Measurements from ENCODE around the gene FZD10. TPM values are rescaled to one million over a fixed set of nuclear protein-coding genes. Genes with fewer than 3 reads are reported as not detected.

Gene FZD10
- total RNA-seq, 2 donors from 2014 or later: not detected

GRCh38 chr12:130137040-130138018, 24.9 kb upstream of the FZD10 start:
- H3K36me3 Mint-ChIP-seq (ENCODE audit: low read depth): no peaks in the 10 kb centered on the region
- no peaks in the 10 kb centered on the region for H3K4me1 Mint-ChIP-seq
- no peak overlapping the region for H3K4me3 Mint-ChIP-seq
- no peak overlapping the region for H3K27ac Mint-ChIP-seq
- H3K27me3 Mint-ChIP-seq: peaks cover 3% of the 10 kb centered on the region
- ATAC-seq (no peak), DNase-seq (no peak)
- no peaks in the 10 kb centered on the region for H3K9me3 ChIP-seq (ENCODE audit: control insufficient read depth, low read length, poor library complexity, severe bottlenecking)

DNA sequence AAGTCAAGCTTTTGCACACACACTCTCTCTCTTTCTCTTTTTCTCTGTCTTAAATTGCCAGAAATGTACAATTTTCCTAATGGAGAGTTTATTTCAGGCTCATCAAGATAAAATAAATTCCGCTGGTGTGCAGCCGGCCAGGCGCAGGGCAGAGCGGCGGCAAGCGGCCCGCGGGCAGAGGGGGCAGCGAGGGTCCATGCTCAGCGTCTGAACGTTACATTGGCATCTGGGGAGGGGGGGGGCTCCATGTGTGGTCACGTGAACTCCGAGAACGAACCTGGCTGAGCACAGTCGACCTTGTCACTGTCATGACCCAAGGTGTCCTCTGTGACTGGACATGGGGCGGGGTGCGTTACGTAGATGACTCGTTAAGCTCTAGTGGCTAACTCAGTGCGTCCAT, 23.8 kb upstream of the FZD10 start:
- ATAC-seq: no peak
- H3K4me1 Mint-ChIP-seq: no peaks in the 10 kb centered on the region
- no peaks in the 10 kb centered on the region for H3K9me3 ChIP-seq (ENCODE audit: control insufficient read depth, low read length, poor library complexity, severe bottlenecking)
- no peaks in the 10 kb centered on the region for H3K36me3 Mint-ChIP-seq (ENCODE audit: low read depth)
- peaks cover 11% of the 10 kb centered on the region for H3K27me3 Mint-ChIP-seq
- DNase-seq: no peak
- no peak overlapping the region for H3K27ac Mint-ChIP-seq
- no peak overlapping the region for H3K4me3 Mint-ChIP-seq

DNA sequence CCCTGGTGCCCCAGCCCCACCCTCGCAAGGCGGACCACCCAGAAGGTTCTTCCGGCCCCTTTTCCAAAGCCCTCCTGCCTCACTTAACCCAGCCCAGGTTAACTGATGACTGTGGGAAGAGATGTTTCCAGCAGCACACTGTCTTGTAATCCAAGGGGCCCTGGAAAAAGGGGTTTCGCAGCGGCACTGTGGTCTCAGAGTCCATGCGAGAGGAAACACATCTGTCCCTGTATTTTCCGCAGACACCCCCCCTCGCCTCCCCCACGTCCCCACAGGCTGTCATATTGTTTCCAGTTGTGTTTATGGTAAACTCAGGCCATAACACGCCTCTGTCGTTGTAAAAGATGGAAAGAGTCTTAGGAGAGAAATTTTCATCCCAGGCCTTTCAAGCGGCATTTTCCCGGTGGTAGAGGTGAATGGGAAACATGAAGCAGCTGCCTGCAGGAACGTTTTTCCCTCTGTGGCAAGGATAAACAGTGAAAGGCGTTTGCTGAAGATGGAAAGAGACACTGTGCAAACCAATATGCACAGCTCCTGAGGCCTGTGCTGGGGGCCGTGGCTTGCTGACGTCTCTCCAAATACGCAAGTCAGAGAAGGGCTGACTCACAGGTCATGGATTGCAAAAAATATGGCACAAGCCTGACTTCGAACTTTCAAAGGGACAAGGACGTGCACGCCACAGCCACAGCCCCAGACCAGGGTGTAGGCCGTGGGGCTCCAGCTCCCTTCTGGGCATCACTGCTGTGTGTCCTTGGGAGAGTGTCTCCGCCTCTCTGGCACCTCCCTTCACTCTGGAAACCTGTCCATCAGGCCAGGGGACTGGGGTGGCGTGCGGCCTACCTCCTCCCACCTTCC, 22.5 kb upstream of the FZD10 start:
- no peak for DNase-seq
- Mint-ChIP-seq H3K27ac (no peak overlapping the region), H3K4me1 (no peaks in the 10 kb centered on the region), H3K27me3 (peaks cover 11% of the 10 kb centered on the region), H3K4me3 (no peak overlapping the region), H3K36me3 (ENCODE audit: low read depth) (no peaks in the 10 kb centered on the region)
- ATAC-seq: no peak
- H3K9me3 ChIP-seq (ENCODE audit: control insufficient read depth, low read length, poor library complexity, severe bottlenecking): no peaks in the 10 kb centered on the region

DNA sequence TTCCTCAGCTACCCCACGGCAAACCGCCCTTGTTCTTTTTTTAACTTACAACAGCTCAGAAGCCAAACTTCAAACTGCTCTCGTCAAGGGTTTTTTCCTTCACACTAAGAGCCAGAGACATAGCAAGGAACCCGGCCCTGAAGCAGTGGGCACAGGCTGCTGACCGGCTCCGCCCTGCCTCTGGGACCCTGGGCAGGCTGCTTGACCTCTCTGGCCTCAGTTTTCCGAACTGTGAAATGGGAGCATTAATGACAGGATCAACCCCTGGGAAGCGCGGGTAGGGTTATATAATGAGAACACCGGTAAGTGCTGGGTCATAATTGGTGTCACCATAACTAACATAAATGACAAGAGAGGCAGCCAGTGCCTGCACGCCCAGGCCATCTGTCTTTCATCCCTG, 21.2 kb upstream of the FZD10 start:
- H3K9me3 ChIP-seq (ENCODE audit: control insufficient read depth, low read length, poor library complexity, severe bottlenecking): no peaks in the 10 kb centered on the region
- Mint-ChIP-seq H3K4me1 (no peaks in the 10 kb centered on the region), H3K27ac (no peak overlapping the region), H3K36me3 (ENCODE audit: low read depth) (no peaks in the 10 kb centered on the region), H3K4me3 (no peak overlapping the region), H3K27me3 (peaks cover 11% of the 10 kb centered on the region)
- ATAC-seq (no peak), DNase-seq (no peak)

DNA sequence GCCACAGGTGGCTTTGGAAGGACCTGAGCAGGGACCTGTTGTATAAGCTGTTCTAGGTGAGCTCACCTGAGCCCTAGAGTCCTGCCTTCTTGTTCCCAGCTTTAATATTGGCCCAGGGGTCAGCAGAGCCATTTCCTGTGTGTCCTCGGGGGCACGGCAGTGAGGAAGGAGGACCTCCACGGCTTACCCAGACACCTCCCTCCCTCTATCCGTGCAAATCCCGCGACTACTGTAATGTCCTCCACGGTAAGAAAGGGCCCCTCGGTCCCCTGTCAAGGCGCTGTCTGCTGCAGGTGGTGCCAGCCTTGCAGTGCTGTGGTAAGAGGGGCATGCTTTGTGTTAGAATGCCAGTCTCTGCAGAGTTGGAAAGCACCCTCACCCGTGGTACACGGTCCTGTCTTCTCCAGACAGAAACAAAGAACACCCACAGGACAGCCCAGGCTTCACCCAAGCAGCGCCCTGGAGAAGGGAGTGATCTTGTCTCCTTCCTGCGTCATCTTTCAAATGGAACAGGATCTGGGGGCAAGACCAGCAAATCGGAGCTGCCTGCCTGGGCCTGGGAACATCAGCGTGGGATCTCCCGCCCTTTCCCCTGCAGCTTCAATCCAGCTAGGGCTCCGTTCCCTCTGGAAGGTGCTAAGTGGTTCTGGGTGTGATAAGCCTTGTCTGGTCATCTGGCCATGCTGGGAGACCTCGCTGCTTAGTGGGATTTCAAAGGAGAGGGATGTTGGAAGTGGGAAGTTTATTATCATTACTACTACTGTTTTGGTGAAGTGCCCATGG, 20.2 kb upstream of the FZD10 start:
- H3K27me3 Mint-ChIP-seq: peaks cover 11% of the 10 kb centered on the region
- H3K9me3 ChIP-seq (ENCODE audit: control insufficient read depth, low read length, poor library complexity, severe bottlenecking): no peaks in the 10 kb centered on the region

GRCh38 chr12:130142736-130143135, 19.5 kb upstream of the FZD10 start:
- Mint-ChIP-seq H3K36me3 (ENCODE audit: low read depth) (no peaks in the 10 kb centered on the region), H3K27me3 (peaks cover 11% of the 10 kb centered on the region), H3K4me3 (no peak overlapping the region), H3K4me1 (no peaks in the 10 kb centered on the region), H3K27ac (no peak overlapping the region)
- ATAC-seq (no peak), DNase-seq (no peak)
- H3K9me3 ChIP-seq (ENCODE audit: control insufficient read depth, low read length, poor library complexity, severe bottlenecking): no peaks in the 10 kb centered on the region

More for the DNA sequence above, 20.2 kb upstream of the FZD10 start:
- ATAC-seq (no peak), DNase-seq (no peak)
- H3K27ac Mint-ChIP-seq: no peak overlapping the region
- no peak overlapping the region for H3K4me3 Mint-ChIP-seq
- no peaks in the 10 kb centered on the region for H3K36me3 Mint-ChIP-seq (ENCODE audit: low read depth)
- H3K4me1 Mint-ChIP-seq: no peaks in the 10 kb centered on the region

- no peak overlapping the region for H3K27ac Mint-ChIP-seq
- peaks cover 11% of the 10 kb centered on the region for H3K27me3 Mint-ChIP-seq
- no peaks in the 10 kb centered on the region for H3K4me1 Mint-ChIP-seq
- H3K36me3 Mint-ChIP-seq (ENCODE audit: low read depth): no peaks in the 10 kb centered on the region
- DNase-seq (no peak), ATAC-seq (no peak)
- H3K4me3 Mint-ChIP-seq: no peak overlapping the region
- H3K9me3 ChIP-seq (ENCODE audit: control insufficient read depth, low read length, poor library complexity, severe bottlenecking): no peaks in the 10 kb centered on the region
These were observed 19.1 kb upstream of the FZD10 start for GRCh38 chr12:130143136-130143535.

DNA sequence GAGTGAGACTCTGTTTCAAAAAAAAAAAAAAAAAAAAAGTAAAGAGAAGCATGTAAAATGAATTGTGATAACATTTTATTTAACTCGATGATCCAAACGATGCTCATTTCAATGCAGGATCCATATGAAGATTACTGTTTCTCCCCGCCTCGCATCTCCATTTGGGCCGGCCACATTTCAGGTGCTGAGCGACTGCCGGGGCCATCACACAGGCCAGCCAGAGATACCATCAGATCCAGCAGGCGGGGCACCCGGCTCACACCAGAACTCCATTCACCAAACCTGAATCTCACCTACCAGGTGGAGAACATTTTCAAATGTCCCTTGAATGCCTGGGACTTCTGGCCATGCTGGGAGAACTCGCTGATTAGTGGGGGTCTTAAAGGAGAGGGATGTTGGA, 18.0 kb upstream of the FZD10 start:
- no peaks in the 10 kb centered on the region for H3K36me3 Mint-ChIP-seq (ENCODE audit: low read depth)
- H3K4me1 Mint-ChIP-seq: no peaks in the 10 kb centered on the region
- H3K27me3 Mint-ChIP-seq: peaks cover 11% of the 10 kb centered on the region
- no peak for DNase-seq
- H3K27ac Mint-ChIP-seq: no peak overlapping the region
- no peak overlapping the region for H3K4me3 Mint-ChIP-seq
- H3K9me3 ChIP-seq (ENCODE audit: control insufficient read depth, low read length, poor library complexity, severe bottlenecking): no peaks in the 10 kb centered on the region
- ATAC-seq: no peak

DNA sequence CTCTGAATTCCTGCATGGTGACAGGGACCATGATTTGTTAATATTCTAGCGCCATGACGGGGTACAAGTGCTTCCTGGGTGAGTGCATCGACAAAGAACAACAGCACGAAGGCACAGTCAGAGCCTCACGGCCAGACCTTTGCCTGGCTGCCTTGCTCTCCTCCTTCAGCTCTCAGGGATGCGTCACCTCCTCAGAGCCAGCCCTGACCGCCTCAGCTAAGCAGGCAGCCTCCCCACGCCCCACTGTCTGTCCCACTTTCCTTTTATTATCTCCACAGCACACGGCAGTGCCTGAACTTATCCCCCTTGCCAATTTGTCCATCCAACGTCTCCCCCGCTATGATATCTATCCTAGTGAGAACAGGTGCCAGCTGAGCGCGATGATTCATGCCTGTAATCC, 16.5 kb upstream of the FZD10 start:
- H3K36me3 Mint-ChIP-seq (ENCODE audit: low read depth): no peaks in the 10 kb centered on the region
- H3K27me3 Mint-ChIP-seq: peaks cover 11% of the 10 kb centered on the region
- no peaks in the 10 kb centered on the region for H3K4me1 Mint-ChIP-seq
- DNase-seq (no peak), ATAC-seq (no peak)
- no peak overlapping the region for H3K4me3 Mint-ChIP-seq
- no peak overlapping the region for H3K27ac Mint-ChIP-seq
- no peaks in the 10 kb centered on the region for H3K9me3 ChIP-seq (ENCODE audit: control insufficient read depth, low read length, poor library complexity, severe bottlenecking)

DNA sequence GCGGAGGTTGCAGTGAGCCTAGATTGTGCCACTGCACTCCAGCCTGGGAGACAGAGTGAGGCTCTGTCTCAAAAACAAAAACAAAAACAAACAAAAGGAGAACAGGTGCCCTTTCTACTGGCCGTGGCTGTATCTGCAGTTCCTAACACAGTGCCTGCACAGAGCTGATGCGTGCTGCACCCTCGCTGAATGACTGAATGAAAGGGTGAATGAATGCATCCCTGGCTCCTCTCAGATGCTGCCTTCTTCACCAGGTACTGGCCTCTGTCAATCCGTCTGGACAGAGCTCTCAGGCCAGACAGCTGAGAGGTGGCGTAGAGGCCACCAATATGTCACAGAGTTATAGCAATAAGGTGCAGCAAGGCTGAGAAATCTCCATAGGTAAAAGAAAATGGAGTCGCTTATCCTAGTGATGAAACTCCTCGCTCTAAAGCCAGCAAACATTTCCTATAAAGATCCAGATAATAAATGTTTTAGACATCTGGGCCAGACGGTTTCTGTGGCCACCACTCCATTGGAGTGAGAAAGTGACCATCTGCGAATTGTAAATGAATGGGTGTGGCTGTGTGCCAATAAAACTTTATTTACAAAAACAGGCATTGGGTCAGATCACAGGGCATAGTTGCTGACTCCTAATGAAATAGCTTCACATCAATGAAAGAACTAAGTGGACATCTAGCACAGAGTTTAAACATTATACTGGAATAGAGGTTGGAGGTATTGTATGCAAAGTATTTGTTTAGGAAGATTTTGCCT, 15.9 kb upstream of the FZD10 start:
- no peak overlapping the region for H3K27ac Mint-ChIP-seq
- H3K36me3 Mint-ChIP-seq (ENCODE audit: low read depth): no peaks in the 10 kb centered on the region
- no peak overlapping the region for H3K4me3 Mint-ChIP-seq
- no peak for DNase-seq
- peaks cover 11% of the 10 kb centered on the region for H3K27me3 Mint-ChIP-seq
- H3K4me1 Mint-ChIP-seq: no peaks in the 10 kb centered on the region
- ATAC-seq: no peak
- H3K9me3 ChIP-seq (ENCODE audit: control insufficient read depth, low read length, poor library complexity, severe bottlenecking): no peaks in the 10 kb centered on the region

GRCh38 chr12:130147875-130148596, 14.2 kb upstream of the FZD10 start:
- H3K9me3 ChIP-seq (ENCODE audit: control insufficient read depth, low read length, poor library complexity, severe bottlenecking): no peaks in the 10 kb centered on the region
- DNase-seq: no peak
- no peaks in the 10 kb centered on the region for H3K36me3 Mint-ChIP-seq (ENCODE audit: low read depth)
- peaks cover 4% of the 10 kb centered on the region for H3K27me3 Mint-ChIP-seq
- no peaks in the 10 kb centered on the region for H3K4me1 Mint-ChIP-seq
- no peak overlapping the region for H3K4me3 Mint-ChIP-seq
- ATAC-seq: no peak
- H3K27ac Mint-ChIP-seq: no peak overlapping the region

DNA sequence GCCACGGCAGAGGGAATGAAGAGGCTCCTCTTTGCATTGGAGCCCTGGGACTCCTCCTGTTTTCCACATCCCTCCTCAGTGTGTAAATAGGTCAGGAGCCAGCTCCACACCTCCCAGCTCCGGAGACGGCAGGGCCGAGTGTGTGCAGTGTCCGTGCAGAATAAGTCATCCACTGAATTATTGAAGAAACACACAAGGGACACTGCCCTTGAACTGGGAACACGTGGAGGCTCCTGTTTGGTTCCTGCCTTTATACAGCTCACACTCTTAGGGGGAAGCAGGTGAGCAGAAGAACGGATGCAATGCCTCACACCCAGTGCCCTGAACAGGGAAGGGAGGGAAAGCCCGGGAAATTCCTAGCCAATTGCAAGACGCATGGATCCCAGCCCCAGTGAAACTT, 10.4 kb upstream of the FZD10 start:
- Mint-ChIP-seq H3K4me1 (no peaks in the 10 kb centered on the region), H3K27ac (no peak overlapping the region)

More for the DNA sequence above, 10.4 kb upstream of the FZD10 start:
- Mint-ChIP-seq H3K27me3 (peaks cover 16% of the 10 kb centered on the region), H3K36me3 (ENCODE audit: low read depth) (no peaks in the 10 kb centered on the region), H3K4me3 (no peak overlapping the region)
- DNase-seq (no peak), ATAC-seq (no peak)
- no peaks in the 10 kb centered on the region for H3K9me3 ChIP-seq (ENCODE audit: control insufficient read depth, low read length, poor library complexity, severe bottlenecking)
